Caco-2 (cell line): ENCODE results near the gene PNRC2. TPM values are rescaled to one million over a fixed set of nuclear protein-coding genes. Genes with fewer than 3 reads are reported as not detected.

ENCODE experiments used
- BruUV-seq: library from RNA; stranded (reverse); fragments of 400-500 nt; replicated peaks from 2 replicates; lab custom pipeline; 2021; lab: Mats Ljungman, UMichigan
- CTCF ChIA-PET: fragments of 300-600 bp; sonication (Branson Sonifier 250); formaldehyde crosslinking; loops from one replicate; lab custom pipeline; 2022; ENCODE audit warnings: antibody characterized with exemption; lab: Charles Lee
- POLR2A ChIA-PET: fragments of 300-600 bp; sonication (Branson Sonifier 250); formaldehyde crosslinking; loops from one replicate; lab custom pipeline; 2022; ENCODE audit warnings: antibody characterized with exemption; lab: Charles Lee
- DNase-seq, 2 experiments: peaks; one replicate each; pipeline versions ENCODE4 v3.0.0 to v3.0.0-alpha.2; 2020 to 2022
- H3K27me3 ChIP-seq: replicated peaks from 2 replicates; pipeline ENCODE4 v1.6.0; 2011; ENCODE audit warnings: low read length; ENCODE audit not compliant: control insufficient read depth, insufficient read depth
- H3K36me3 ChIP-seq: 2 replicates; pipeline ENCODE4 v1.5.1; 2011; ENCODE audit warnings: low read length; ENCODE audit not compliant: control insufficient read depth, insufficient read depth
- H3K4me1 ChIP-seq: fragments of 250-450 bp; sonication (Bioruptor Pico); 2 replicates; pipeline ENCODE4 v1.5.1; 2020; ENCODE audit warnings: mild to moderate bottlenecking
- H3K4me3 ChIP-seq: 2 replicates; pipeline ENCODE4 v1.5.1; 2011; ENCODE audit warnings: low read depth, mild to moderate bottlenecking, control low read depth, low read length
- H3K9me3 ChIP-seq: fragments of 250-450 bp; sonication (Bioruptor Pico); 2 replicates; pipeline ENCODE4 v1.5.1; 2020; ENCODE audit warnings: mild to moderate bottlenecking, moderate library complexity
- H3K27ac Mint-ChIP-seq: one replicate; pipeline ENCODE4 v1.8.0; 2022; ENCODE audit warnings: mixed read lengths; ENCODE audit not compliant: unreplicated experiment
- H3K27me3 Mint-ChIP-seq: one replicate; pipeline ENCODE4 v1.8.0; 2022; ENCODE audit warnings: mixed read lengths; ENCODE audit not compliant: insufficient read depth, unreplicated experiment
- H3K36me3 Mint-ChIP-seq: one replicate; pipeline ENCODE4 v1.8.0; 2022; ENCODE audit warnings: mild to moderate bottlenecking, mixed read lengths; ENCODE audit not compliant: insufficient read depth, unreplicated experiment
- H3K4me1 Mint-ChIP-seq: one replicate; pipeline ENCODE4 v1.8.0; 2022; ENCODE audit warnings: low read depth, mixed read lengths; ENCODE audit not compliant: unreplicated experiment
- H3K4me3 Mint-ChIP-seq: one replicate; pipeline ENCODE4 v1.8.0; 2022; ENCODE audit warnings: mild to moderate bottlenecking, moderate library complexity, mixed read lengths; ENCODE audit not compliant: unreplicated experiment
- H3K9me3 Mint-ChIP-seq: one replicate; pipeline ENCODE4 v1.8.0; 2022; ENCODE audit warnings: mixed read lengths; ENCODE audit not compliant: unreplicated experiment
- intact Hi-C: fragments of 100-400 bp; cut with micrococcal nuclease; formaldehyde crosslinking; loops from one replicate; pipeline ENCODE4 v1.10.0; 2022; ENCODE audit not compliant: unreplicated experiment
- total RNA-seq: library from RNA; stranded (reverse); gene quantifications from 2 replicates; pipeline ENCODE4 v1.2.3, GENCODE V29; 2022
- TF ChIP-seq, protein P1 (sequence below), 2 experiments: fragments of 200-600 bp in 1 of 2; IDR thresholded peaks; 1 replicate in 1 of 2; 2 replicates in 1 of 2; pipeline versions ENCODE4 v1.5.1 to v1.8.0; 2011 to 2022; ENCODE audit warnings: antibody characterized with exemption in 1 of 2, control low read depth in 1 of 2, inconsistent platforms in 1 of 2, low read depth in 1 of 2, low read length in 1 of 2, mild to moderate bottlenecking in 1 of 2, moderate library complexity in 1 of 2; ENCODE audit not compliant: insufficient read depth in 1 of 2, severe bottlenecking in 1 of 2, unreplicated experiment in 1 of 2

Gene PNRC2
- total RNA-seq, 1 experiment from 2014 or later = 89.8 TPM

DNA sequence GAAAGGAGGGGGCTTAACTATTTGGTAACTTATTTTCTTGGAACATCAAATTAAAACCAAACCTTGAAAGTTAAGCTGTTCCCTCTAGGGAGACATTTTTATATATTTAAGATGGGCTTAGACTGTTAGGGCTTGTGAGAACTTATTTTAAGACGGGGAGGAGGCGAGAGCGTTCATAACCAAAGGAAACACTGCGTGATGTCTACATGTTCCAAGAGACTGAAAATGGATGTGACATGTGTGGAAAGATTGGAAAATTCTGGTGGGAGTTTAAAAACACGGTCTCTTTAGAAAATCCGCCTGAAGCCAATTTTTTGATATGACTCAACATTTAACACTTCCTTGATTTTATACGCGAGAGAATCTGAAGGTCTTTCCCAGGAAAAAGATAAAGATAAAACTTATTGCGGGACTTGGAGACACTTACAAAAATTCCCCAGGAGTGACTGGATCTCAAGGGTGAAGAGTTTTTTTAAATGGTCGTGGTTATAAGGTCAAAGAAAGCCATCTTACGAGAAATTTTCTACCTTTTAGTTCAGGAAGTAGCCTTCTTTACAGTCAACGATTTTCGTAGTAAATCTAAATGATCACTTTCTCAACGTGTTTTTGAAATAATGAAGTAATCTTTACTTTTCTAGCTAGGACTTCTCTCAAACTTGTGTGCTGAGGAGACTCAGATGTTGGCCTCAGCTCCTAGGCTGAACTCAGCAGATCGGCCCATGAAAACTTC is 828 bp downstream of the PNRC2 start:
- ChIA-PET POLR2A (interaction anchor here (0.6 to 1.7 kb wide), 5 partner anchors 13 to 182 kb away, joined by 3 to 7 read pairs (median 4); partner anchors contain the start of genes GALE, PITHD1 and SRSF10), CTCF (no interaction called here)
- Mint-ChIP-seq H3K4me1 (no peaks in the 10 kb centered on the region), H3K27ac (peak overlapping the region; percentile 99), H3K27me3 (no peaks in the 10 kb centered on the region), H3K4me3 (peak overlapping the region; percentile 94), H3K9me3 (no peaks in the 10 kb centered on the region), H3K36me3 (peaks cover 65% of the 10 kb centered on the region)
- no peaks in the 10 kb centered on the region for H3K27me3 ChIP-seq
- BruUV-seq = no TSS peak
- TF ChIP-seq, protein P1, sequence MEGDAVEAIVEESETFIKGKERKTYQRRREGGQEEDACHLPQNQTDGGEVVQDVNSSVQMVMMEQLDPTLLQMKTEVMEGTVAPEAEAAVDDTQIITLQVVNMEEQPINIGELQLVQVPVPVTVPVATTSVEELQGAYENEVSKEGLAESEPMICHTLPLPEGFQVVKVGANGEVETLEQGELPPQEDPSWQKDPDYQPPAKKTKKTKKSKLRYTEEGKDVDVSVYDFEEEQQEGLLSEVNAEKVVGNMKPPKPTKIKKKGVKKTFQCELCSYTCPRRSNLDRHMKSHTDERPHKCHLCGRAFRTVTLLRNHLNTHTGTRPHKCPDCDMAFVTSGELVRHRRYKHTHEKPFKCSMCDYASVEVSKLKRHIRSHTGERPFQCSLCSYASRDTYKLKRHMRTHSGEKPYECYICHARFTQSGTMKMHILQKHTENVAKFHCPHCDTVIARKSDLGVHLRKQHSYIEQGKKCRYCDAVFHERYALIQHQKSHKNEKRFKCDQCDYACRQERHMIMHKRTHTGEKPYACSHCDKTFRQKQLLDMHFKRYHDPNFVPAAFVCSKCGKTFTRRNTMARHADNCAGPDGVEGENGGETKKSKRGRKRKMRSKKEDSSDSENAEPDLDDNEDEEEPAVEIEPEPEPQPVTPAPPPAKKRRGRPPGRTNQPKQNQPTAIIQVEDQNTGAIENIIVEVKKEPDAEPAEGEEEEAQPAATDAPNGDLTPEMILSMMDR (IDR thresholded peaks at IDR 0.05; ENCODE audit: insufficient read depth in 1 of 2, low read depth in 1 of 2, low read length in 1 of 2, severe bottlenecking in 1 of 2, unreplicated experiment in 1 of 2) = no peak
- H3K36me3 ChIP-seq = no peaks in the 10 kb centered on the region
- H3K4me1 ChIP-seq = peaks cover 12% of the 10 kb centered on the region; the same call in 1 of the 2 replicates
- intact Hi-C loops = no loop called here
- no peak for DNase-seq
- no peaks in the 10 kb centered on the region for H3K9me3 ChIP-seq
- peak overlapping the region; percentile 69 for H3K4me3 ChIP-seq

DNA sequence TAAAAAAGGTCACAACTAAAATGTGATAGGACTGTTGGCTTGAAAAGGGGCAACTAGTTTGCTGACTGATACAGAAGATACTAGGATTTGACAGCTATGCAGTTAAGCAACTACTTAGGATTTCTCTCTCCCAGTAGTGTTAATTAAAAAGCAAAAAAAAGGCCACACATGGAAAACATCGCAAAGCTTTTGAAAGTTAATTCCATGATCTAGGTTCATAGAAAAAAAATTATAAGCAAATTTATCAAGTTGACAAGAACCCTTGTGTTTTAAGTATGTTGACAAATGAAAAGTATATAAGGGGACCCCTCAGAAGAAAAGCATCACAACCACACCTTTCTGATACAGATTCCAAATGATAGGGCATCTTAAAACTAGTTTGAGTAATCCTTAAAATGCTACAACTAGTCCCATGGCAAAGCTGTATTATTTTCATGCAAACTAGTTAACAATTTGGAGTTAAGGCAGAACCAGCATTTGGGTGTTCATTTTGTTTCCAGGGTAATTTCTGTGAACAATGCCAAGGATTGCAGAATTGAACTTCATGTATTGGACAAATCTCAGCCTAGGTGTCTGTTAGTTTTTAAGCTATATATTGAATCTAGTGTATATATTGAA is 4.1 kb downstream of the PNRC2 start:
- Mint-ChIP-seq H3K36me3 (peaks cover 82% of the 10 kb centered on the region), H3K9me3 (no peaks in the 10 kb centered on the region), H3K4me1 (no peaks in the 10 kb centered on the region), H3K4me3 (no peak overlapping the region), H3K27ac (no peak overlapping the region), H3K27me3 (no peaks in the 10 kb centered on the region)
- ChIA-PET POLR2A (interaction anchor here (0.5 to 0.6 kb wide), 3 partner anchors 8 to 162 kb away, joined by 3 to 4 read pairs (median 4); partner anchors contain the start of gene SRSF10), CTCF (no interaction called here)
- H3K9me3 ChIP-seq = no peaks in the 10 kb centered on the region
- DNase-seq = no peak
- BruUV-seq = no TSS peak
- intact Hi-C loops = no loop called here
- no peak overlapping the region for H3K4me3 ChIP-seq
- TF ChIP-seq, protein P1 (IDR thresholded peaks at IDR 0.05; ENCODE audit: insufficient read depth in 1 of 2, low read depth in 1 of 2, low read length in 1 of 2, severe bottlenecking in 1 of 2, unreplicated experiment in 1 of 2) = no peak
- no peaks in the 10 kb centered on the region for H3K27me3 ChIP-seq
- H3K36me3 ChIP-seq = no peaks in the 10 kb centered on the region
- H3K4me1 ChIP-seq = peaks cover 12% of the 10 kb centered on the region; the same call in 1 of the 2 replicates

GRCh38 chr1:23964235-23964668 is 4.6 kb downstream of the PNRC2 start:
- Mint-ChIP-seq H3K27ac (no peak overlapping the region), H3K36me3 (peaks cover 77% of the 10 kb centered on the region), H3K4me1 (no peaks in the 10 kb centered on the region), H3K27me3 (no peaks in the 10 kb centered on the region), H3K4me3 (no peak overlapping the region), H3K9me3 (no peaks in the 10 kb centered on the region)
- ChIA-PET POLR2A (interaction anchor here (0.5 to 0.6 kb wide), 3 partner anchors 8 to 163 kb away, joined by 3 to 4 read pairs (median 4); partner anchors contain the start of gene SRSF10), CTCF (no interaction called here)
- intact Hi-C loops = no loop called here
- Histone ChIP-seq H3K9me3 (no peaks in the 10 kb centered on the region), H3K36me3 (no peaks in the 10 kb centered on the region), H3K4me3 (no peak overlapping the region), H3K4me1 (peaks cover 12% of the 10 kb centered on the region; the same call in 1 of the 2 replicates), H3K27me3 (no peaks in the 10 kb centered on the region)
- no TSS peak for BruUV-seq
- DNase-seq = no peak
- TF ChIP-seq, protein P1 (IDR thresholded peaks at IDR 0.05; ENCODE audit: insufficient read depth in 1 of 2, low read depth in 1 of 2, low read length in 1 of 2, severe bottlenecking in 1 of 2, unreplicated experiment in 1 of 2) = no peak
